ENCODE measurements around the gene CPT1B.

- no peak for TF ChIP-seq CHD1 (IDR thresholded peaks at IDR 0.05; ENCODE audit: low read depth, low read length)
- TF ChIP-seq MXI1 (IDR thresholded peaks at IDR 0.05; ENCODE audit: borderline replicate concordance, low read depth, low read length), result no peak
- TF ChIP-seq CTCF (conservative IDR thresholded peaks at IDR 0.05; ENCODE audit: low read depth, low read length), result no peak
- no peak for TF ChIP-seq POLR2A (IDR thresholded peaks at IDR 0.05; ENCODE audit: low read depth, low read length)
- no peak for TF ChIP-seq SMC3 (IDR thresholded peaks at IDR 0.05; ENCODE audit: low read depth, low read length)
- no peak for TF ChIP-seq CEBPB (IDR thresholded peaks at IDR 0.05; ENCODE audit: low read depth, low read length)
- no peak for TF ChIP-seq ELK1 (IDR thresholded peaks at IDR 0.05; ENCODE audit: borderline replicate concordance, low read depth, low read length)
- TF ChIP-seq USF2 (IDR thresholded peaks at IDR 0.05; ENCODE audit: low read depth, low read length), result no peak
- TF ChIP-seq BHLHE40 (IDR thresholded peaks at IDR 0.05; ENCODE audit: low read depth, low read length), result no peak
- no peak for TF ChIP-seq RFX5 (IDR thresholded peaks at IDR 0.05; ENCODE audit: low read depth, low read length)
Observed at GRCh38 chr22:50609599-50609998, 31.4 kb upstream of the CPT1B start.

All from IMR-90 (cell line).